Hematopoietic multipotent progenitor cell treated with erythropoietin and hydrocortisone succinate and interleukin-3 and kit ligand, for 15 days (in vitro differentiated cells): ENCODE data around the gene CSMD2.

Source experiments
- DNase-seq: peaks from one replicate; pipeline ENCODE4 v3.0.0-alpha.2; 2015; ENCODE audit warnings: low spot score

CSMD2 gene

GRCh38 chr1:33635336-33636012, 529.6 kb downstream of the CSMD2 start:
- DNase-seq = no peak

GRCh38 chr1:33634806-33635205, 530.2 kb downstream of the CSMD2 start:
- peak; percentile 8 for DNase-seq

- DNase-seq = no peak
Measured at GRCh38 chr1:33634143-33634542, 530.9 kb downstream of the CSMD2 start.

- peak; percentile 79 for DNase-seq
Measured at GRCh38 chr1:33633019-33633801, 531.8 kb downstream of the CSMD2 start.

GRCh38 chr1:33630686-33631085, 534.3 kb downstream of the CSMD2 start:
- no peak for DNase-seq

- DNase-seq = no peak
Measured at GRCh38 chr1:33626801-33627200, 538.2 kb downstream of the CSMD2 start.

- DNase-seq = peak; percentile 7
Measured at GRCh38 chr1:33624991-33625870, 539.8 kb downstream of the CSMD2 start.

- no peak for DNase-seq
Measured at GRCh38 chr1:33624261-33624990, 540.6 kb downstream of the CSMD2 start.

- DNase-seq = no peak
Measured at GRCh38 chr1:33623811-33624210, 541.2 kb downstream of the CSMD2 start.

GRCh38 chr1:33622757-33623156, 542.3 kb downstream of the CSMD2 start:
- no peak for DNase-seq

GRCh38 chr1:33618636-33619035, 546.4 kb downstream of the CSMD2 start:
- no peak for DNase-seq

- no peak for DNase-seq
Measured at GRCh38 chr1:33617451-33617850, 547.6 kb downstream of the CSMD2 start.

- DNase-seq = no peak
Measured at GRCh38 chr1:33616780-33617179, 548.2 kb downstream of the CSMD2 start.

GRCh38 chr1:33615546-33615945, 549.5 kb downstream of the CSMD2 start:
- DNase-seq = no peak

GRCh38 chr1:33610864-33611455, 554.1 kb downstream of the CSMD2 start:
- no peak for DNase-seq

- no peak for DNase-seq
Measured at GRCh38 chr1:33610391-33610790, 554.6 kb downstream of the CSMD2 start.

GRCh38 chr1:33609739-33610138, 555.3 kb downstream of the CSMD2 start:
- DNase-seq = no peak

GRCh38 chr1:33608825-33609400, 556.1 kb downstream of the CSMD2 start:
- no peak for DNase-seq

GRCh38 chr1:33607444-33608005, 557.5 kb downstream of the CSMD2 start:
- DNase-seq = no peak

GRCh38 chr1:33606272-33606671, 558.8 kb downstream of the CSMD2 start:
- DNase-seq = no peak

- DNase-seq = no peak
Measured at GRCh38 chr1:33602271-33602670, 562.8 kb downstream of the CSMD2 start.
